Activated CD4-positive, alpha-beta T cell treated with anti-CD3 and anti-CD28 coated beads, Interleukin-2, amount 50 U/mL, for 4 hours (primary cell): ENCODE measurements around the gene RFLNA.

Experiments used
- DNase-seq, 2 experiments: peaks; one replicate each; pipeline ENCODE4 v3.0.0-alpha.2; 2020

The RFLNA gene

GRCh38 chr12:124304314-124304790 is 9.5 kb downstream of the RFLNA start:
- no peak for DNase-seq

GRCh38 chr12:124305136-124305535 is 10.2 kb downstream of the RFLNA start:
- DNase-seq, result no peak

- no peak for DNase-seq
Observed at GRCh38 chr12:124305776-124306685, 11.1 kb downstream of the RFLNA start.

- DNase-seq, result no peak
Observed at GRCh38 chr12:124306686-124307555, 12.0 kb downstream of the RFLNA start.

- no peak for DNase-seq
Observed at GRCh38 chr12:124307556-124307825, 12.6 kb downstream of the RFLNA start.

- no peak for DNase-seq
Observed at GRCh38 chr12:124308741-124309140, 13.8 kb downstream of the RFLNA start.

GRCh38 chr12:124309231-124309630 is 14.3 kb downstream of the RFLNA start:
- no peak for DNase-seq

- DNase-seq, result no peak
Observed at GRCh38 chr12:124309744-124310143, 14.9 kb downstream of the RFLNA start.

GRCh38 chr12:124310178-124310577 is 15.3 kb downstream of the RFLNA start:
- DNase-seq, result no peak

GRCh38 chr12:124310785-124311184 is 15.9 kb downstream of the RFLNA start:
- no peak for DNase-seq

GRCh38 chr12:124311292-124312109 is 16.6 kb downstream of the RFLNA start:
- DNase-seq, result no peak

GRCh38 chr12:124312601-124313000 is 17.7 kb downstream of the RFLNA start:
- DNase-seq, result no peak

- no peak for DNase-seq
Observed at GRCh38 chr12:124314207-124314606, 19.3 kb downstream of the RFLNA start.

- no peak for DNase-seq
Observed at GRCh38 chr12:124314766-124315165, 19.9 kb downstream of the RFLNA start.

- DNase-seq, result no peak
Observed at GRCh38 chr12:124315372-124316044, 20.6 kb downstream of the RFLNA start.

GRCh38 chr12:124316257-124316900 is 21.5 kb downstream of the RFLNA start:
- DNase-seq, result no peak

- no peak for DNase-seq
Observed at GRCh38 chr12:124317400-124317799, 22.5 kb downstream of the RFLNA start.

- DNase-seq, result no peak
Observed at GRCh38 chr12:124318278-124319020, 23.6 kb downstream of the RFLNA start.

GRCh38 chr12:124319368-124320050 is 24.6 kb downstream of the RFLNA start:
- no peak for DNase-seq

GRCh38 chr12:124321040-124321481 is 26.2 kb downstream of the RFLNA start:
- peak; percentile 51 to 57 for DNase-seq
